Measurements from ENCODE around the gene BRD1. TPM values are rescaled to one million over a fixed set of nuclear protein-coding genes. Genes with fewer than 3 reads are reported as not detected.

Gene BRD1
- total RNA-seq, 3 donors from 2014 or later = 33.4 to 51.3 (median 48.4) TPM

- Histone ChIP-seq H3K36me3 (ENCODE audit: low read depth) (no peaks in the 10 kb centered on the region), H3K4me1 (ENCODE audit: low read depth) (no peaks in the 10 kb centered on the region), H3K9me3 (peaks cover 1% of the 10 kb centered on the region), H3K4me3 (no peak overlapping the region)
- TF ChIP-seq, protein P1, sequence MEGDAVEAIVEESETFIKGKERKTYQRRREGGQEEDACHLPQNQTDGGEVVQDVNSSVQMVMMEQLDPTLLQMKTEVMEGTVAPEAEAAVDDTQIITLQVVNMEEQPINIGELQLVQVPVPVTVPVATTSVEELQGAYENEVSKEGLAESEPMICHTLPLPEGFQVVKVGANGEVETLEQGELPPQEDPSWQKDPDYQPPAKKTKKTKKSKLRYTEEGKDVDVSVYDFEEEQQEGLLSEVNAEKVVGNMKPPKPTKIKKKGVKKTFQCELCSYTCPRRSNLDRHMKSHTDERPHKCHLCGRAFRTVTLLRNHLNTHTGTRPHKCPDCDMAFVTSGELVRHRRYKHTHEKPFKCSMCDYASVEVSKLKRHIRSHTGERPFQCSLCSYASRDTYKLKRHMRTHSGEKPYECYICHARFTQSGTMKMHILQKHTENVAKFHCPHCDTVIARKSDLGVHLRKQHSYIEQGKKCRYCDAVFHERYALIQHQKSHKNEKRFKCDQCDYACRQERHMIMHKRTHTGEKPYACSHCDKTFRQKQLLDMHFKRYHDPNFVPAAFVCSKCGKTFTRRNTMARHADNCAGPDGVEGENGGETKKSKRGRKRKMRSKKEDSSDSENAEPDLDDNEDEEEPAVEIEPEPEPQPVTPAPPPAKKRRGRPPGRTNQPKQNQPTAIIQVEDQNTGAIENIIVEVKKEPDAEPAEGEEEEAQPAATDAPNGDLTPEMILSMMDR (IDR thresholded peaks at IDR 0.05) = no peak
- DNase-seq (no peak), ATAC-seq (no peak)
- intact Hi-C loops (cut with DNase I, micrococcal nuclease) = no loop called here
Measured at GRCh38 chr22:49739138-49739537, 88.5 kb downstream of the BRD1 start.

DNA sequence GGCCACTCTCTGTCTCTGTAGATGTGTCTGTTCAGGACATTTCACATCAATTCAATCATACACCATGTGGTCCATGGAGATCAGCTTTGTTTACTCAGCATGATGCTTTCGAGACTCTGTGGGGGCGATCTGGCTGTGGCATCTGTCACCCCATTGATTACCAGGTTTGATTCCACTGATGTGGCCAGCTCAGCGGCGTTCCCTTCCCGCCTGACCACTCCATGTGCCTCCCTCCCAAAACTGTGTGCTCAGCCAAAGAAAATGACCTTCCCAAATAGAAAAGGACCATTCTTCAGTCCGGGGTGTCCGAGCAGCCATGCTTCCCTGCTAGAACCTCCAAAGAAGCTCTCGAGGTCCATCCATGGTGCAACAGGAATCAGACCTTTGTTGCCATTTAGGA, 89.1 kb downstream of the BRD1 start:
- intact Hi-C loops (cut with DNase I, micrococcal nuclease) = no loop called here
- Histone ChIP-seq H3K4me3 (no peak overlapping the region), H3K4me1 (ENCODE audit: low read depth) (no peaks in the 10 kb centered on the region), H3K9me3 (no peaks in the 10 kb centered on the region), H3K36me3 (ENCODE audit: low read depth) (no peaks in the 10 kb centered on the region)
- ATAC-seq = no peak
- DNase-seq = no peak
- TF ChIP-seq, protein P1 (IDR thresholded peaks at IDR 0.05) = no peak

DNA sequence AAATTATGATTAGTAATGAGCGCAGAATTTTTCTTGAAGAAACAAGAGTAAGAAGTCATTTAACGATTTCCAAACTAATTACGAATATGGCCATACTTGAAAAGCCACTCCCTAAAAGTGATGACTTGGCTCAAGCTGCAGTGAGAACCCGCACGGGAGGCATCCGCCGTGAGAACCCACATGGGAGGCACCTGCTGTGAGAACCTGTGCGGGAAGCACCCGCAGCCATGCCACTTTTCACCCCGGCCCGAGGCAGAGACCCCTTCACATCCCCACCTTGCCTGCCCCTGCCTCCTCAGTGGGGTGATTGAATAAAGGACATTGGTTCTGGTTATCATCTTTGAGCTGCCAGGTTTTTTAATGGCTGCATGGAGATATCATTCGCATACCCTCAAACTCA, 89.7 kb downstream of the BRD1 start:
- ATAC-seq = no peak
- Histone ChIP-seq H3K4me3 (no peak overlapping the region), H3K36me3 (ENCODE audit: low read depth) (no peaks in the 10 kb centered on the region), H3K4me1 (ENCODE audit: low read depth) (no peaks in the 10 kb centered on the region), H3K9me3 (no peaks in the 10 kb centered on the region)
- intact Hi-C loops (cut with DNase I, micrococcal nuclease) = no loop called here
- DNase-seq = peak in 1 of 3 donors; percentile 27
- TF ChIP-seq, protein P1 (IDR thresholded peaks at IDR 0.05) = no peak

GRCh38 chr22:49737101-49737551, 90.5 kb downstream of the BRD1 start:
- Histone ChIP-seq H3K4me3 (no peak overlapping the region), H3K9me3 (no peaks in the 10 kb centered on the region), H3K36me3 (ENCODE audit: low read depth) (no peaks in the 10 kb centered on the region), H3K4me1 (ENCODE audit: low read depth) (no peaks in the 10 kb centered on the region)
- ATAC-seq (no peak), DNase-seq (peak in 1 of 3 donors; percentile 25)
- intact Hi-C loops (cut with DNase I, micrococcal nuclease) = no loop called here
- TF ChIP-seq, protein P1 (IDR thresholded peaks at IDR 0.05) = no peak

DNA sequence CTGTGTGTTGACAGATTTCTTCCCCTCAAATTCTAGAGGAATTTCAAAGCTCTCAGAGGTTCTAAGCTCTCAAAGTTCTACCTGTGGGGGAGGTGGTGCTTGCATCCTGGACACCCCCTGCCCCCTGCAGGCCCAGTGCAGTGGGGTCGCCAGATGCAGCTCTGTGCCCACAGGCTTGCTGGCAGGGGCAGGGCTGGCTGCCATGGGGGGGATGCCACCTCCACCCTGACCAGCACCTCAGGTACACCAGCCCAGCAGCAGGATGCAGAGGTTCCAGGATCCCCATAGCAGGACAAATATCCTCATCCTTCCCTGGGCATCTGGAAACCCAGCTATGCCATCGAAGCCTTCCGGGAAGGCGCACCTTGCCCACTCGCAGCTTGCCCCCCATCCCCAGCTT, 91.1 kb downstream of the BRD1 start:
- Histone ChIP-seq H3K36me3 (ENCODE audit: low read depth) (no peaks in the 10 kb centered on the region), H3K4me3 (no peak overlapping the region), H3K9me3 (no peaks in the 10 kb centered on the region), H3K4me1 (ENCODE audit: low read depth) (no peaks in the 10 kb centered on the region)
- DNase-seq (peak in 1 of 3 donors; percentile 27), ATAC-seq (no peak)
- TF ChIP-seq, protein P1 (IDR thresholded peaks at IDR 0.05) = no peak
- intact Hi-C loops (cut with DNase I, micrococcal nuclease) = no loop called here

DNA sequence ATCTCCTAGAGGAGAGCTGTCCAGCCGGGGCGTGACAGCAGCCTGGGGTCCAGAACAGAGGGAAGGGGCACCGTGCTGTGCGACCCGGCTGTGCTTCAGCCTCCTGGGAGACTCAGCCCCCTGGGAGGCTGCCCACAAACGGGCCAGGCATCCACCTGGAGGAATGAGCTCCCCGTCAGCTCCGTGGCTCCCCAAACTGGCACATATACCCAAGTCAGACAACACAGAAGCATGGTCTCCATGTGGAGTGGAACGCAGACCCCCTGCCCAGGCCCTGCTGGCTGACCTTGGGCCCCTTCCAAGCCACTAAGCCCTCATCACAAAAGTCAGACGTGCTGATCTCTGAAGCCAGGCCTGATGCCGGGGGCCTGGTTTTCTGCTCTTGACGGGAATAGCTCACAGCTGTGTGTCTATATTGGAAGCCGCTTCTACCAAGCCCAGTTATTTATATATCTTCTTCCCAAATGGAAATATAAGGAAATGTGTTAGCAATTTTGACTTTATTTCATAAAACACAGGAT, 91.7 kb downstream of the BRD1 start:
- no peaks in the 10 kb centered on the region for H3K36me3 ChIP-seq (ENCODE audit: low read depth)
- no peaks in the 10 kb centered on the region for H3K9me3 ChIP-seq
- TF ChIP-seq, protein P1 (IDR thresholded peaks at IDR 0.05) = no peak
- no peak overlapping the region for H3K4me3 ChIP-seq
- intact Hi-C loops (cut with DNase I, micrococcal nuclease) = no loop called here
- H3K4me1 ChIP-seq (ENCODE audit: low read depth) = no peaks in the 10 kb centered on the region
- DNase-seq (no peak), ATAC-seq (no peak)

Data from mucosa of descending colon (tissue), 3 donors.